NCI-H2029 (cell line): ENCODE results near the gene AJAP1.
"Not testable (repeated sequence)": the region's sequence is repeated elsewhere in the genome, so short reads cannot be mapped to it uniquely, and the experiment has no call there.

Source experiments
- DNase-seq: peaks from one replicate; lab custom pipeline; 2025; lab: John Stamatoyannopoulos, UW

The AJAP1 gene

GRCh38 chr1:4657960-4658541, 3.6 kb downstream of the AJAP1 start:
- peak; percentile 7 for DNase-seq

GRCh38 chr1:4658643-4659628, 4.5 kb downstream of the AJAP1 start:
- DNase-seq, result peak; percentile 7

GRCh38 chr1:4660917-4661594, 6.6 kb downstream of the AJAP1 start:
- DNase-seq, result no peak

GRCh38 chr1:4661595-4661917, 7.1 kb downstream of the AJAP1 start:
- DNase-seq, result no peak

GRCh38 chr1:4662168-4662567, 7.8 kb downstream of the AJAP1 start:
- DNase-seq, result no peak

GRCh38 chr1:4662723-4663122, 8.3 kb downstream of the AJAP1 start:
- no peak for DNase-seq

- no peak for DNase-seq
These were observed 9.7 kb downstream of the AJAP1 start for GRCh38 chr1:4664095-4664494.

GRCh38 chr1:4664606-4665005, 10.2 kb downstream of the AJAP1 start:
- no peak for DNase-seq

- DNase-seq, result no peak
These were observed 11.0 kb downstream of the AJAP1 start for GRCh38 chr1:4665456-4665855.

- DNase-seq, result not testable (repeated sequence)
These were observed 12.3 kb downstream of the AJAP1 start for GRCh38 chr1:4666683-4667082.

GRCh38 chr1:4668743-4669700, 14.6 kb downstream of the AJAP1 start:
- no peak for DNase-seq

- DNase-seq, result no peak
These were observed 15.9 kb downstream of the AJAP1 start for GRCh38 chr1:4670265-4670664.

- DNase-seq, result no peak
These were observed 17.4 kb downstream of the AJAP1 start for GRCh38 chr1:4671828-4672227.

GRCh38 chr1:4673494-4673893, 19.1 kb downstream of the AJAP1 start:
- DNase-seq, result no peak

GRCh38 chr1:4674117-4674516, 19.7 kb downstream of the AJAP1 start:
- DNase-seq, result no peak

GRCh38 chr1:4674676-4675075, 20.3 kb downstream of the AJAP1 start:
- DNase-seq, result no peak

GRCh38 chr1:4675454-4676186, 21.2 kb downstream of the AJAP1 start:
- no peak for DNase-seq

- DNase-seq, result no peak
These were observed 21.8 kb downstream of the AJAP1 start for GRCh38 chr1:4676253-4676652.

GRCh38 chr1:4677608-4678007, 23.2 kb downstream of the AJAP1 start:
- no peak for DNase-seq

GRCh38 chr1:4678066-4678717, 23.8 kb downstream of the AJAP1 start:
- DNase-seq, result no peak

GRCh38 chr1:4681026-4681425, 26.6 kb downstream of the AJAP1 start:
- DNase-seq, result no peak
